SK-MEL-5 (cell line): Measurements from ENCODE around the gene CPN1. TPM values are rescaled to one million over a fixed set of nuclear protein-coding genes. Genes with fewer than 3 reads are reported as not detected.
"Not testable (repeated sequence)": the region's sequence is repeated elsewhere in the genome, so short reads cannot be mapped to it uniquely, and the experiment has no call there.

Source experiments
- DNase-seq: peaks from one replicate; pipeline ENCODE4 v3.0.0-alpha.2; 2016; ENCODE audit warnings: low read depth, low spot score
- in situ Hi-C: cut with HindIII; loops from 2 replicates; pipeline ENCODE4 v1.10.0; 2016; ENCODE audit warnings: low sequenced_read_pairs, high pct_unique_total_duplicates, low pct_unique_long_range_greater_than_20kb
- total RNA-seq: library from RNA; depleted of rRNA; stranded (reverse); fragments of >200 nt; shearing (Covaris generic); gene quantifications from 2 replicates; pipeline ENCODE4 v1.2.3, GENCODE V29; 2014

Gene CPN1
- total RNA-seq, 1 experiment from 2014 or later = 69.4 TPM

DNA sequence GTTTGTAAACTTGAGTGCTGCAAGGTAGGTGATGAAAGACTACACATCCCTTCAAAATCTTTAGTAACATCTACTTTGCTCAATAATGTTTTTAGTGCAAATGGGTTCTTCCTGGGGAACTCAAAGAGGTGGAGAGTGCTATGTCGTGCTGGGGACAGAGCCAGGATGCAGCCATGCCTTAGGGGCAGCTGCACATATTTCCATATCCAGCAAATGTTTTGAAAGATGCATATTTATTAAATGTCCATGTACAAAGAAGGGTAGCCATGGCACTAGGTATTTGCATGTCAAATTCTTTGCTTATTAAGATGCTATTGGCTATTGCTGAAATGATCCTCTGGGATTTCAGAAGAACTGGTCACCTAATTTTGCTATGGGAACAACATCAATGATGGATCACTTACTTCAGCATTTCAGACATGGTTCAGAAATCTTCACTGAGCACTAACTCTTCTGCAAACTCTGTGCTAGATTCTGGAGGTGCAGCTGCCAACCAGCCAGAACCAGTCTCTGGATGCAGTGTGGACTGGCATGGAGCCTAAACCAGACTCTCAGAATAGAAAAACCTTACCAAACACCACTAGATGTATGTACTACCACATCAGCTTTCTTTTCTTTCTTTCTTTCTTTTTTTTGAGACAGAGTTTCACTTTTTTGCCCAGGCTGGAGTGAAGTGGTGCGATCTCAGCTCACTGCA lies 40.2 kb downstream of the CPN1 start:
- in situ Hi-C loops = no loop called here

GRCh38 chr10:100038561-100039071 lies 43.1 kb downstream of the CPN1 start:
- DNase-seq = no peak
- in situ Hi-C loops = no loop called here

More for the DNA sequence above, 40.2 kb downstream of the CPN1 start:
- DNase-seq = no peak

- in situ Hi-C loops = no loop called here
- no peak for DNase-seq
Measured at GRCh38 chr10:100037758-100038315, 43.8 kb downstream of the CPN1 start.

GRCh38 chr10:100036850-100037249 lies 44.8 kb downstream of the CPN1 start:
- in situ Hi-C loops = no loop called here
- DNase-seq = no peak

- in situ Hi-C loops = no loop called here
- no peak for DNase-seq
Measured at GRCh38 chr10:100033766-100034418, 47.8 kb downstream of the CPN1 start.

DNA sequence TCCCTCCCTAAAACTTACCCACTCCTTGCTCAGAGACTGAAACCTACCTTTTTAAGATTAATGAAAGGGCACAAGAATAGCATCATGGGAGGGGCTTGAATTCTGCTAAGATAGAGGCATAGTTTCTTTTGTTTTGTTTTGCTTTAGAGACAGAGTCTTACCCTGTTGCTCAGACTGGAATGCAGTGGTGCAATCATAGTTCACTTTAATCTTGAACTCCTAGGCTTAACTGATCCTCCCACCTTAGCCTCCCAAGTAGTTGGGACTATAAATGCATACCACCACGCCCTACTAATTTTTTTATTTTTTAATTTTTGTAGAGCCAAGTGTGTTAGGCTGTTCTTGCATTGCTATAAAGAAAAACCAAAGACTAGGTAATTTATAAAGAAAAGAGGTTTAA lies 54.3 kb downstream of the CPN1 start:
- no peak for DNase-seq
- in situ Hi-C loops = no loop called here

GRCh38 chr10:100025576-100025975 lies 56.1 kb downstream of the CPN1 start:
- in situ Hi-C loops = no loop called here
- DNase-seq = no peak

GRCh38 chr10:100024748-100025147 lies 56.9 kb downstream of the CPN1 start:
- no peak for DNase-seq
- in situ Hi-C loops = no loop called here

GRCh38 chr10:100022403-100022802 lies 59.3 kb downstream of the CPN1 start:
- no peak for DNase-seq
- in situ Hi-C loops = no loop called here

- in situ Hi-C loops = no loop called here
- DNase-seq = peak; percentile 5
Measured at GRCh38 chr10:100021322-100021721, 60.3 kb downstream of the CPN1 start.

GRCh38 chr10:100020886-100021253 lies 60.8 kb downstream of the CPN1 start:
- in situ Hi-C loops = no loop called here
- DNase-seq = no peak

DNA sequence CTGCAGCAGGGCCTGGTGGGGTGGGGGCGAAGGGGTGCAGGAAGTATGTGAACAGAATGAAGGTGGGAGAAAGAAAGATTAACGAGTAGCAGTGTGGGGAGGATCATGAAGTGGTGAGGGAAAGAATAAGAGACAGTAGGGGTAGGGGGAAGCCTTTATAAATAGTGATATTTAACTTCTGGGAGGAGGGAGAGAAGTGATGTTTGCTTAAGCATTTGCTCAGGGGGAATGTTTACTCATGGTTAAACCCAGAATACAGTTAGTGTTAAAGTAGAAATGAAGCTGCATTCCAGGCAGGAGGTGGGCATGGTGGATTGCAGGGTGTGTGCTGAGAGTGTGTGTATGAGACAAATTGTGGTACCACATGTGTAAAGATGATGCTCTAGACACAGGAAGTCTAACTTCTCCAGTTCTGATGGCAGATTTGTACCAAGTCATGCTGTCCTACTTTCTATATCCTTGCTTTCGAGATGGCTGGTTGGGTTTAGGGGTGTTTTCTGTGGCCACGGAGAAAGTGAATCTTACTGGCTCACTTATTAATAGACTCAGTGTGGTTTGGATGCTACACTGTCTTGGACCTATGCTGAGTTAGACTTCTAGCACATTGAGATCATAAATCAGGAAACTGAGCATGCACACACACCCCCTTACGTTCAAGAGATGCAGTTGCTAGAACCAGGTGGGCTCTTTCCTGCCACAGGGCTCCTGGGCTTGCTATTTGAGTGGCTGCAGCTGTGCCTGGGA lies 61.4 kb downstream of the CPN1 start:
- DNase-seq = no peak
- in situ Hi-C loops = no loop called here

DNA sequence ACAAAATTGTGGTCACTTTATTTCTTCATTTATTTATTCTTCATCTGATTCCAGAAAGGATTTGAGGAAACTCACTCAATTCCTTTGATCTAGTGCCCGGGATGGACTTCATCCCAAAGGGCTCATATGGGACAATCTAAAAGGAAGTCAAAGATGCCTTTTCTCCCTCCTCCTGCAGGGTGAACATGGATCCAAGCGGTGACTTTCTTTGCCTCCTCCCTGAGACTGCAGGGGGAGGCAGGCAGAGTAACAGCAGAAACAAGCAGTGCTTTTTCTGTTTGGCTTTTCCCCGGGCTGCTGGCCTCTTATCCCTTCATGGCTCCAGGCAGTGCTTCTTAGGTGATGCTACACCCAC lies 61.9 kb downstream of the CPN1 start:
- in situ Hi-C loops = no loop called here
- peak; percentile 13 for DNase-seq

GRCh38 chr10:100014071-100014762 lies 67.5 kb downstream of the CPN1 start:
- no peak for DNase-seq

GRCh38 chr10:100013621-100014020 lies 68.0 kb downstream of the CPN1 start:
- in situ Hi-C loops = no loop called here
- no peak for DNase-seq

More at GRCh38 chr10:100014071-100014762, 67.5 kb downstream of the CPN1 start:
- in situ Hi-C loops = no loop called here

GRCh38 chr10:100011906-100012305 lies 69.8 kb downstream of the CPN1 start:
- in situ Hi-C loops = not testable (repeated sequence)

DNA sequence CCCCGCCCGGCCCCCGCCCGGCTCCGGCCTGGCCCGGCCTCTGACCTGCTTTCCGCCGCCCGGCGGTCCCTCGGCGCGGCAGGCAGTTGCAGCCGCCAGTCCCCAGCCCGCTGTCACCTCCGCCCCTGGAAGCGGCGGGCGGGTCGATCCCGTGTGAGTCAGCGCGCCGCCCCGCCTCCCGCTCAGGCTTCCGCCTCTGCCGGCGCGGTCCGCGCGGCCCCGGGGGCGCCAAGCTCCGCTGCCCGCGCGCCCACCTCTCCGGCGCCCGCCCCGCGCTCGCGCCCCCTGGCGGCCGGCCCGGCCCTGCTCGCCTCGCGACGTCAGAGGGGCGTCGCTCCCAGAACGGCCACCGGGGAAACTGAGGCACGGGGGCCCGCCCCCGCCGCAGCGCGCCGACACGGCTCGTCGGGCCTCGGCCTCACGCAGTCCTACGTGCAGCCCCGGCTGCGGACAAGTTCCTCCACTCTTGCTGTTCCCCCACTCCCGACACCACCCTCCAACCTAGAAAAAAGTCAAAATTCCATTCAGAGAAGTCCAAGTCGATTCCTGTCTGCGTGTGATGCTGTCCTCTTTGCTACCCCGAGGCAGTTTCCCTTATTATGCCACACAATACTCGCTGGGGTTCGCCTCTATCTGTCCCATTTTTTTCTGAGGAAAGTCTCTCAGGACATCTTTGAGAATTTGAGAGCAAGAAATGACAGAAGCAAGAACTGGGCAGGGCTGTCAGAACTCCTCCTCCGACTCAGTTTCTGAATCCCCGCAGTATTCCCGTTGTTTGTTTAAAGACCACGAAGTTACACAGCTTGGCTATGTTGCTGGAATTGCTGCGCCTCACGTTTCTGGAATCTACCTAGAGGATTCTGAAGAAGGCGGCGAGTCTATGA lies 71.6 kb downstream of the CPN1 start, which contains the start of gene DNMBP:
TSS of gene DNMBP (minus strand) at position 155 of the 884 bp plus-strand sequence. CDS start 37,823 bp downstream, outside the sequence.
- DNase-seq = peak; percentile 74
- in situ Hi-C loops = no loop called here

More at GRCh38 chr10:100011906-100012305, 69.8 kb downstream of the CPN1 start:
- DNase-seq = not testable (repeated sequence)
